Muscle of leg (tissue), 11 donors: ENCODE measurements around the gene LEF1. TPM values are rescaled to one million over a fixed set of nuclear protein-coding genes. Genes with fewer than 3 reads are reported as not detected.
"Not testable (repeated sequence)": the region's sequence is repeated elsewhere in the genome, so short reads cannot be mapped to it uniquely, and the experiment has no call there.

Experiments
- DNase-seq: peaks from one replicate; pipeline ENCODE4 v3.0.0; 2013
- H3K27ac ChIP-seq: one replicate; pipeline ENCODE4 v1.5.1; 2013; ENCODE audit warnings: mild to moderate bottlenecking, low read length, control low read depth
- H3K27me3 ChIP-seq: one replicate; pipeline ENCODE4 v1.6.1; 2013; ENCODE audit warnings: low read length; ENCODE audit not compliant: control insufficient read depth, insufficient read depth
- H3K36me3 ChIP-seq: one replicate; pipeline ENCODE4 v1.6.1; 2013; ENCODE audit warnings: low read length; ENCODE audit not compliant: control insufficient read depth, insufficient read depth
- H3K4me1 ChIP-seq: one replicate; pipeline ENCODE4 v1.6.1; 2013; ENCODE audit warnings: low read length; ENCODE audit not compliant: control insufficient read depth, insufficient read depth
- H3K4me3 ChIP-seq: one replicate; pipeline ENCODE4 v1.5.1; 2013; ENCODE audit warnings: low read length, control low read depth
- H3K9me3 ChIP-seq: replicated peaks from 2 replicates; pipeline ENCODE4 v1.6.1; 2013; ENCODE audit warnings: low read depth, low read length; ENCODE audit not compliant: control insufficient read depth
- WGBS: methylation state at CpG from one replicate; pipeline ENCODE4 v1.1.5; 2013; ENCODE audit warnings: missing lambda C conversion rate; ENCODE audit not compliant: insufficient coverage; 5-methylcytosine and 5-hydroxymethylcytosine counted together
- polyA plus RNA-seq, 8 donors: library from polyadenylated mRNA; unstranded; fragments of 120-200 nt; gene quantifications; one replicate each; pipeline versions ENCODE4 v1.2.1 to v1.2.3, GENCODE V29; 2013; ENCODE audit warnings: inconsistent platforms in 1 of 8, low replicate concordance in 1 of 8; ENCODE audit not compliant: insufficient read length in 8 of 8, insufficient read depth in 1 of 8
- total RNA-seq: library from RNA; stranded (reverse); fragments of 120-200 nt; gene quantifications from one replicate; pipeline ENCODE4 v1.2.4, GENCODE V29; 2013

The LEF1 gene
- total and polyA plus RNA-seq, 9 donors = 3.4 to 35.5 (median 4.3) TPM

- DNase-seq = no peak
- peaks cover 62% of the 10 kb centered on the region for H3K36me3 ChIP-seq
- H3K4me3 ChIP-seq = no peak overlapping the region
- no peaks in the 10 kb centered on the region for H3K27me3 ChIP-seq
- WGBS = 96% methylated on average over 3 of the region's 5 CpGs
- H3K27ac ChIP-seq = no peak overlapping the region
- H3K9me3 ChIP-seq = no peaks in the 10 kb centered on the region
- peaks cover 2% of the 10 kb centered on the region for H3K4me1 ChIP-seq
Measured at GRCh38 chr4:108029731-108030130, 139.0 kb downstream of the LEF1 start.

- Histone ChIP-seq H3K27me3 (no peaks in the 10 kb centered on the region), H3K27ac (no peak overlapping the region), H3K4me3 (no peak overlapping the region), H3K4me1 (peaks cover 2% of the 10 kb centered on the region), H3K9me3 (no peaks in the 10 kb centered on the region), H3K36me3 (peaks cover 62% of the 10 kb centered on the region)
- 72% methylated on average over 9 of the region's 9 CpGs for WGBS
- DNase-seq = no peak
Measured at GRCh38 chr4:108029016-108029720, 139.6 kb downstream of the LEF1 start.

- Histone ChIP-seq H3K4me1 (no peaks in the 10 kb centered on the region), H3K36me3 (peaks cover 66% of the 10 kb centered on the region)
- no peak for DNase-seq
Measured at GRCh38 chr4:108024878-108025165, 143.9 kb downstream of the LEF1 start.

GRCh38 chr4:108024085-108024877, 144.5 kb downstream of the LEF1 start:
- no peak overlapping the region for H3K4me3 ChIP-seq
- H3K9me3 ChIP-seq = no peaks in the 10 kb centered on the region
- no CpG with 5 or more reads among the region's 5 CpGs for WGBS
- DNase-seq = no peak
- H3K27ac ChIP-seq = no peak overlapping the region
- H3K27me3 ChIP-seq = no peaks in the 10 kb centered on the region
- no peaks in the 10 kb centered on the region for H3K4me1 ChIP-seq
- peaks cover 68% of the 10 kb centered on the region for H3K36me3 ChIP-seq

More at GRCh38 chr4:108024878-108025165, 143.9 kb downstream of the LEF1 start:
- Histone ChIP-seq H3K27me3 (no peaks in the 10 kb centered on the region), H3K9me3 (no peaks in the 10 kb centered on the region), H3K4me3 (no peak overlapping the region), H3K27ac (no peak overlapping the region)

- Histone ChIP-seq H3K9me3 (no peaks in the 10 kb centered on the region), H3K27ac (no peak overlapping the region), H3K36me3 (peaks cover 50% of the 10 kb centered on the region), H3K27me3 (no peaks in the 10 kb centered on the region), H3K4me1 (no peaks in the 10 kb centered on the region), H3K4me3 (no peak overlapping the region)
- no peak for DNase-seq
- no CpG with 5 or more reads among the region's 2 CpGs for whole genome bisulfite sequencing
Measured at GRCh38 chr4:108018884-108019187, 149.9 kb downstream of the LEF1 start.

GRCh38 chr4:108018040-108018883, 150.5 kb downstream of the LEF1 start:
- no peaks in the 10 kb centered on the region for H3K9me3 ChIP-seq
- peak; percentile 89 for DNase-seq
- no peaks in the 10 kb centered on the region for H3K27me3 ChIP-seq
- peaks cover 46% of the 10 kb centered on the region for H3K36me3 ChIP-seq
- no peak overlapping the region for H3K27ac ChIP-seq
- H3K4me1 ChIP-seq = no peaks in the 10 kb centered on the region
- H3K4me3 ChIP-seq = no peak overlapping the region
- no CpG with 5 or more reads among the region's 8 CpGs for WGBS

- 100% methylated on average over 1 of the region's 5 CpGs for WGBS
- H3K27ac ChIP-seq = no peak overlapping the region
- H3K4me1 ChIP-seq = no peaks in the 10 kb centered on the region
- no peaks in the 10 kb centered on the region for H3K9me3 ChIP-seq
- no peaks in the 10 kb centered on the region for H3K27me3 ChIP-seq
- no peak for DNase-seq
- H3K36me3 ChIP-seq = peaks cover 40% of the 10 kb centered on the region
- H3K4me3 ChIP-seq = no peak overlapping the region
Measured at GRCh38 chr4:108013955-108014354, 154.8 kb downstream of the LEF1 start.

GRCh38 chr4:108013327-108013726, 155.4 kb downstream of the LEF1 start:
- Histone ChIP-seq H3K27me3 (no peaks in the 10 kb centered on the region), H3K4me1 (no peaks in the 10 kb centered on the region), H3K4me3 (no peak overlapping the region), H3K9me3 (no peaks in the 10 kb centered on the region), H3K36me3 (peaks cover 40% of the 10 kb centered on the region), H3K27ac (no peak overlapping the region)
- DNase-seq = no peak

GRCh38 chr4:108012382-108012781, 156.3 kb downstream of the LEF1 start:
- not testable (repeated sequence) for DNase-seq, H3K4me1 ChIP-seq

GRCh38 chr4:108010167-108010566, 158.6 kb downstream of the LEF1 start:
- H3K4me1 ChIP-seq = peaks cover 8% of the 10 kb centered on the region
- no CpG with 5 or more reads among the region's 2 CpGs for WGBS
- H3K27me3 ChIP-seq = no peaks in the 10 kb centered on the region
- H3K4me3 ChIP-seq = no peak overlapping the region
- peaks cover 23% of the 10 kb centered on the region for H3K36me3 ChIP-seq
- H3K27ac ChIP-seq = no peak overlapping the region
- no peaks in the 10 kb centered on the region for H3K9me3 ChIP-seq
- DNase-seq = no peak

More at GRCh38 chr4:108012382-108012781, 156.3 kb downstream of the LEF1 start:
- WGBS = 90% methylated on average over 5 of the region's 5 CpGs
- not testable (repeated sequence) for H3K27me3 ChIP-seq, H3K9me3 ChIP-seq, H3K4me3 ChIP-seq, H3K27ac ChIP-seq
- peaks cover 36% of the 10 kb centered on the region for H3K36me3 ChIP-seq
